H1 (cell line): ENCODE results near the gene TLE5. TPM values are rescaled to one million over a fixed set of nuclear protein-coding genes. Genes with fewer than 3 reads are reported as not detected.

Experiments used
- CTCF ChIA-PET: fragments of 300-600 bp; sonication (Branson Sonifier 250); formaldehyde crosslinking; loops from one replicate; lab custom pipeline; 2021; ENCODE audit not compliant: partially characterized antibody; lab: Charles Lee
- POLR2A ChIA-PET: fragments of 300-600 bp; sonication (Branson Sonifier 250); formaldehyde crosslinking; loops from one replicate; lab custom pipeline; 2021; ENCODE audit warnings: inconsistent platforms; ENCODE audit not compliant: partially characterized antibody; lab: Charles Lee
- DNase-seq, 2 experiments: peaks; one replicate each; pipeline versions ENCODE4 v3.0.0 to v3.0.0-alpha.2; 2010 to 2022; ENCODE audit warnings: low spot score in 2 of 2, low read depth in 1 of 2, mixed read lengths in 1 of 2
- FAIRE-seq: peaks from 2 replicates; lab custom pipeline; 2011; peaks lifted over from hg19 to GRCh38; lab: Jason Lieb, UNC
- H2AFZ ChIP-seq: 2 replicates; pipeline ENCODE4 v1.8.1; 2012; ENCODE audit warnings: low read length, inconsistent platforms
- H2AK5ac ChIP-seq: 2 replicates; pipeline ENCODE4 v1.6.1; 2013; ENCODE audit warnings: low read depth, low read length
- H2BK120ac ChIP-seq: replicated peaks from 2 replicates; pipeline ENCODE3; 2013; ENCODE audit warnings: low read depth, low read length, inconsistent platforms
- H2BK12ac ChIP-seq: 2 replicates; pipeline ENCODE4 v1.6.1; 2013; ENCODE audit warnings: low read depth, low read length
- H2BK15ac ChIP-seq: 2 replicates; pipeline ENCODE4 v1.6.1; 2013; ENCODE audit warnings: low read length
- H2BK20ac ChIP-seq: 2 replicates; pipeline ENCODE4 v1.6.1; 2013; ENCODE audit warnings: low read length
- H2BK5ac ChIP-seq: 2 replicates; pipeline ENCODE4 v1.6.1; 2013; ENCODE audit warnings: low read depth, low read length
- H3K14ac ChIP-seq: 2 replicates; pipeline ENCODE4 v1.6.1; 2013; ENCODE audit warnings: inconsistent platforms; ENCODE audit not compliant: insufficient read length
- H3K18ac ChIP-seq: 2 replicates; pipeline ENCODE4 v1.6.1; 2013; ENCODE audit warnings: low read length; ENCODE audit errors: extremely low read depth
- H3K23ac ChIP-seq: 2 replicates; pipeline ENCODE4 v1.6.1; 2013; ENCODE audit warnings: inconsistent platforms; ENCODE audit not compliant: insufficient read length
- H3K23me2 ChIP-seq: 2 replicates; pipeline ENCODE4 v1.6.1; 2013; ENCODE audit warnings: low read depth, low read length
- H3K27ac ChIP-seq: 2 replicates; pipeline ENCODE4 v1.6.1; 2011; ENCODE audit warnings: low read depth, low read length, inconsistent platforms
- H3K27me3 ChIP-seq, 4 experiments: replicated peaks in 1 of 4; 1 replicate in 1 of 4; 2 replicates in 3 of 4; pipeline versions ENCODE4 v1.6.1 to v1.8.1; 2011 to 2013; ENCODE audit warnings: low read length in 3 of 4, mild to moderate bottlenecking in 3 of 4, inconsistent platforms in 2 of 4, mixed read lengths in 2 of 4, moderate library complexity in 1 of 4; ENCODE audit not compliant: control insufficient read depth in 3 of 4, insufficient read depth in 3 of 4; ENCODE audit errors: extremely low read depth in 1 of 4
- H3K36me3 ChIP-seq, 4 experiments: 2 replicates each; pipeline versions ENCODE4 v1.6.1 to v1.8.1; 2011 to 2013; ENCODE audit warnings: mild to moderate bottlenecking in 4 of 4, low read length in 3 of 4, moderate library complexity in 2 of 4, control low read depth in 1 of 4, inconsistent platforms in 1 of 4; ENCODE audit not compliant: insufficient read depth in 4 of 4, control insufficient read depth in 2 of 4
- H3K4ac ChIP-seq: replicated peaks from 2 replicates; pipeline ENCODE3; 2013; ENCODE audit warnings: low read length, low read depth, mixed read lengths, inconsistent platforms; ENCODE audit not compliant: insufficient read length
- H3K4me1 ChIP-seq, 4 experiments: replicated peaks in 1 of 4; 1 replicate in 1 of 4; 2 replicates in 3 of 4; pipeline versions ENCODE4 v1.6.1 to v1.8.1; 2011 to 2013; ENCODE audit warnings: low read length in 3 of 4, inconsistent platforms in 2 of 4, mixed read lengths in 1 of 4; ENCODE audit not compliant: insufficient read depth in 4 of 4, control insufficient read depth in 3 of 4
- H3K4me2 ChIP-seq, 2 experiments: 2 replicates each; pipeline versions ENCODE4 v1.6.1 to v1.8.1; 2011 to 2013; ENCODE audit warnings: low read depth in 2 of 2, low read length in 2 of 2, control low read depth in 1 of 2, inconsistent platforms in 1 of 2, mild to moderate bottlenecking in 1 of 2; ENCODE audit not compliant: insufficient read depth in 1 of 2
- H3K4me3 ChIP-seq, 4 experiments: fragments of 200-600, 300-600 bp in 1 of 4; sonication (generic), shearing (Covaris generic), sonication (Bioruptor Twin) in 1 of 4; 2 replicates each; pipeline versions ENCODE4 v1.5.1 to v1.8.1; 2011 to 2016; ENCODE audit warnings: low read length in 4 of 4, low read depth in 3 of 4, control low read depth in 2 of 4, inconsistent platforms in 2 of 4, mild to moderate bottlenecking in 2 of 4, mixed read lengths in 1 of 4, moderate library complexity in 1 of 4; ENCODE audit not compliant: insufficient read depth in 2 of 4; ENCODE audit errors: extremely low read depth in 1 of 4
- H3K56ac ChIP-seq: replicated peaks from 2 replicates; pipeline ENCODE3; 2013; ENCODE audit warnings: low read depth, mild to moderate bottlenecking, mixed read lengths, low read length, inconsistent platforms; ENCODE audit not compliant: insufficient read length
- H3K79me1 ChIP-seq: 2 replicates; pipeline ENCODE4 v1.6.1; 2013; ENCODE audit warnings: low read depth, low read length, control low read depth
- H3K79me2 ChIP-seq, 2 experiments: 2 replicates each; pipeline versions ENCODE4 v1.6.1 to v1.8.1; 2012 to 2013; ENCODE audit warnings: low read length in 2 of 2, mild to moderate bottlenecking in 2 of 2, inconsistent platforms in 1 of 2; ENCODE audit not compliant: insufficient read depth in 2 of 2, control insufficient read depth in 1 of 2
- H3K9ac ChIP-seq, 4 experiments: replicated peaks in 1 of 4; 1 replicate in 1 of 4; 2 replicates in 3 of 4; pipeline versions ENCODE4 v1.6.1 to v1.8.1; 2011 to 2013; ENCODE audit warnings: low read depth in 3 of 4, low read length in 3 of 4, control low read depth in 2 of 4, mild to moderate bottlenecking in 2 of 4, moderate library complexity in 2 of 4, inconsistent platforms in 1 of 4; ENCODE audit errors: extremely low read depth in 1 of 4
- H3K9me3 ChIP-seq, 2 experiments: 2 replicates each; pipeline versions ENCODE4 v1.6.1 to v1.8.1; 2012 to 2013; ENCODE audit warnings: mild to moderate bottlenecking in 2 of 2, moderate library complexity in 2 of 2, control low read depth in 1 of 2, inconsistent platforms in 1 of 2, low read depth in 1 of 2, low read length in 1 of 2, mixed read lengths in 1 of 2; ENCODE audit not compliant: insufficient read depth in 2 of 2
- H4K20me1 ChIP-seq, 2 experiments: replicated peaks in 1 of 2; 2 replicates each; pipeline versions ENCODE3 to v1.8.1; 2011 to 2013; ENCODE audit warnings: inconsistent platforms in 2 of 2, low read length in 2 of 2, mild to moderate bottlenecking in 1 of 2; ENCODE audit not compliant: insufficient read depth in 2 of 2, control insufficient read depth in 1 of 2
- H4K5ac ChIP-seq: 2 replicates; pipeline ENCODE4 v1.6.1; 2013; ENCODE audit warnings: low read length, low read depth, mixed read lengths, inconsistent platforms; ENCODE audit not compliant: insufficient read length
- H4K8ac ChIP-seq: 2 replicates; pipeline ENCODE4 v1.8.0; 2013; ENCODE audit warnings: mild to moderate bottlenecking, moderate library complexity, low read length, inconsistent platforms; ENCODE audit not compliant: insufficient read depth; ENCODE audit errors: extremely low read depth
- H4K91ac ChIP-seq: replicated peaks from 2 replicates; pipeline ENCODE3; 2013; ENCODE audit warnings: low read length, mixed read lengths, inconsistent platforms; ENCODE audit not compliant: insufficient read length
- ATF3 ChIP-seq: IDR thresholded peaks from 2 replicates; pipeline ENCODE4 v1.6.1; 2011; ENCODE audit warnings: low read depth, mild to moderate bottlenecking, low read length; ENCODE audit not compliant: insufficient read depth
- BCL11A ChIP-seq, 2 experiments: IDR thresholded peaks; one replicate each; pipeline ENCODE4 v1.6.1; 2011; ENCODE audit warnings: low read depth in 2 of 2, low read length in 2 of 2, mild to moderate bottlenecking in 2 of 2
- GABPA ChIP-seq: IDR thresholded peaks from 2 replicates; pipeline ENCODE4 v1.6.1; 2011; ENCODE audit warnings: mild to moderate bottlenecking, low read length, moderate library complexity, borderline replicate concordance; ENCODE audit not compliant: insufficient read depth
- MAFK ChIP-seq: IDR thresholded peaks from 2 replicates; pipeline ENCODE4 v1.6.1; 2012; ENCODE audit warnings: low read depth, mild to moderate bottlenecking, improper control_type of control experiment, low read length
- MAX ChIP-seq: IDR thresholded peaks from 2 replicates; pipeline ENCODE4 v1.6.1; 2012; ENCODE audit warnings: inconsistent platforms
- NRF1 ChIP-seq: IDR thresholded peaks from 2 replicates; pipeline ENCODE4 v1.6.1; 2011; ENCODE audit warnings: mild to moderate bottlenecking, low read depth, low read length, improper control_type of control experiment
- POLR2A ChIP-seq, 2 experiments: IDR thresholded peaks; 1 replicate in 1 of 2; 2 replicates in 1 of 2; pipeline ENCODE4 v1.6.1; 2011; ENCODE audit warnings: low read depth in 2 of 2, low read length in 2 of 2, mild to moderate bottlenecking in 2 of 2; ENCODE audit errors: control extremely low read depth in 1 of 2
- RBBP5 ChIP-seq: IDR thresholded peaks from 2 replicates; pipeline ENCODE4 v1.7.1; 2012; ENCODE audit warnings: low read depth, mild to moderate bottlenecking, inconsistent platforms, low read length, moderate library complexity, borderline replicate concordance
- RFX5 ChIP-seq: IDR thresholded peaks from 2 replicates; pipeline ENCODE4 v1.6.1; 2011; ENCODE audit warnings: low read depth, low read length, improper control_type of control experiment, borderline replicate concordance
- RNF2 ChIP-seq: fragments of 200-900, 300-1000 bp; sonication (generic); IDR thresholded peaks from 2 replicates; pipeline ENCODE4 v1.7.1; 2016; ENCODE audit warnings: borderline replicate concordance, low read depth, mild to moderate bottlenecking, antibody characterized with exemption, low read length; ENCODE audit not compliant: poor library complexity, severe bottlenecking; ENCODE audit errors: missing control alignments
- USF2 ChIP-seq: IDR thresholded peaks from 2 replicates; pipeline ENCODE4 v1.6.1; 2011; ENCODE audit warnings: low read length, improper control_type of control experiment
- WGBS, 2 experiments: shearing (Covaris generic) in 1 of 2; methylation state at CpG; one replicate each; pipeline versions ENCODE4 v1.1.6 to v1.1.7; 2013 to 2015; ENCODE audit warnings: low lambda C conversion rate in 2 of 2, mixed read lengths in 2 of 2, inconsistent platforms in 1 of 2, low coverage in 1 of 2, missing lambda C conversion rate in 1 of 2; ENCODE audit not compliant: insufficient replicate concordance in 2 of 2, insufficient coverage in 1 of 2, insufficient read length in 1 of 2; ENCODE audit errors: extremely low coverage in 1 of 2, missing lambda C conversion rate in 1 of 2; 5-methylcytosine and 5-hydroxymethylcytosine counted together
- polyA plus RNA-seq, 7 experiments: library from polyadenylated mRNA; depleted of rRNA in 3 of 7; stranded (reverse) in 5 of 7; unstranded in 2 of 7; fragments of >200 nt in 5 of 7; fragments of 200-250 nt in 2 of 7; gene quantifications; 1 replicate in 5 of 7; 2 replicates in 1 of 7; 4 replicates in 1 of 7; pipeline versions ENCODE4 v1.2.1 to v1.2.3, GENCODE V29; 2011 to 2013; ENCODE audit warnings: missing spikeins in 2 of 7, mixed read lengths in 2 of 7
- total RNA-seq: library from RNA; stranded (reverse); fragmentation: NEBNext Ultra II Directional; extraction: Animal tissue kit (Norgen Biotek cat#: 25700); gene quantifications from 2 replicates; pipeline ENCODE4 v1.2.1, GENCODE V29; 2021

Gene TLE5
- total and polyA plus RNA-seq, 2 of the 8 experiments (the other 6 are each of a cell fraction or from before 2014, with no cell fraction given): 187 to 285 TPM

GRCh38 chr19:3038214-3038613, 24.1 kb downstream of the TLE5 start:
- no peak overlapping the region for H3K27ac ChIP-seq
- H3K9me3 ChIP-seq: no peaks in the 10 kb centered on the region
- no peak for DNase-seq
- no peaks in the 10 kb centered on the region for H3K79me2 ChIP-seq
- no peak overlapping the region for H2BK12ac ChIP-seq
- H2BK5ac ChIP-seq: no peak overlapping the region
- H3K79me1 ChIP-seq: no peaks in the 10 kb centered on the region
- no peak overlapping the region for H3K4me2 ChIP-seq
- no peak overlapping the region for H2BK120ac ChIP-seq
- TF ChIP-seq GABPA (no peak), RFX5 (no peak), USF2 (no peak), MAFK (no peak), RNF2 (no peak), BCL11A (IDR thresholded peaks at IDR 0.05; ENCODE audit: low read depth in 2 of 2, low read length in 2 of 2) (no peak), MAX (no peak), POLR2A (IDR thresholded peaks at IDR 0.05; ENCODE audit: control extremely low read depth in 1 of 2, low read depth in 2 of 2, low read length in 2 of 2) (no peak), RBBP5 (no peak), NRF1 (no peak), ATF3 (no peak)
- no peak overlapping the region for H2BK20ac ChIP-seq
- H2BK15ac ChIP-seq: no peak overlapping the region
- H3K14ac ChIP-seq: no peak overlapping the region
- H4K91ac ChIP-seq: no peak overlapping the region
- H3K18ac ChIP-seq: no peak overlapping the region
- peaks cover 3 to 18% (median 11%) of the 10 kb centered on the region in 4 experiments; a peak in 5 of 7 replicates for H3K27me3 ChIP-seq
- no peak overlapping the region for H3K56ac ChIP-seq
- no peaks in the 10 kb centered on the region for H3K36me3 ChIP-seq
- no peak for FAIRE-seq
- peaks cover 0 to 2% of the 10 kb centered on the region in 2 experiments for H4K20me1 ChIP-seq
- peaks cover 0 to 22% (median 15%) of the 10 kb centered on the region in 4 experiments; a peak in 6 of 7 replicates for H3K4me1 ChIP-seq
- H3K4me3 ChIP-seq: no peak overlapping the region
- H3K9ac ChIP-seq: no peak overlapping the region
- POLR2A ChIA-PET: interaction anchor here (1.2 to 4.0 kb wide), 4 partner anchors 9 to 62 kb away, joined by 4 to 56 read pairs (median 26); partner anchors contain the start of gene TLE6
- no peak overlapping the region for H3K4ac ChIP-seq
- no peak overlapping the region for H4K8ac ChIP-seq
- no peak overlapping the region for H3K23ac ChIP-seq
- H3K23me2 ChIP-seq: peaks cover 22% of the 10 kb centered on the region
- no peak overlapping the region for H4K5ac ChIP-seq
- CTCF ChIA-PET: interaction anchor here (0.9 to 6.3 kb wide), 13 partner anchors 12 to 91 kb away, joined by 3 to 36 read pairs (median 6); no protein-coding TSS in a partner anchor
- H2AFZ ChIP-seq: no peak overlapping the region
- WGBS, 2 experiments: 87% methylated on average over 5 of the region's 5 CpGs; no CpG with 5 or more reads in 1 of the 2 experiments
- H2AK5ac ChIP-seq: peak overlapping the region; percentile 82; the same call in 1 of the 2 replicates
